ENCODE measurements around the gene PTPRE.

DNA sequence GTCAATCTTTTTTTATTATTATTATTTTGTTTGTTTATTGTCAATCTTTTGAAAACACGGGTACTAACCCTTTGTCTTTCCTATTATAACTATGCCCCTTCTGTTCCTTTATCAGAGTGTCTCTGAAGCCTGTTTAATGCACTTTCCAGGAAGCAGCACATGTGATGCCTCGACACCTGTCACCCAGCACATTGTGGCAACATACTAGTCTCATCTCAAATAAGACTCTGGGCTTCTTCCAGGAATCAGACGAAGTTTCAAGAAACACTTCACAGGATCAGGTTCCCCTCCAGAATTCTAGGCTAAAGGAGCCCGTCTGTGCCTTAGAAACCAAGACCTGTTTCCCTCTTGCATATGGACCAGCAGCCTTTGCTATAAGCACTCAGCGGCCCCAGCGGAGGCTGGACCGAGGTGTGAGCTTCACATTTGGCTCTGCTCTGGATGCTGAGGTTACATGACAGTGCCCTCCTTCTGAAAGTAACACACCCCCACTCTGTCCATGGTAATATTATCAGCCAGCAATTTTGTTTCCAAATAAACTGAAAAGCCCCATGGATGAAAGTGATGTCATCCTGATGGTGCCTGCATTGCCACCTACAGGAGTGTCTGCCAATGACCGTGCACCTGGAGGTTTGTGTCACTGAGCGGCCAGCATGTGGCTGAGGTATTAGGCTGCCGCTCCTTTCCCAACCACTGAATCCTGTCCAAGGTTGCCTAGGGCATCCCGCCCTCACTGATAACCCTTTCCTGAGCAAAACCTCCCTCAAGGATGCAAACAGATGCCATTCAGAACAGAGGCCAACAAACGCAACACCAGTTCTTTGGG, 181.2 kb downstream of the PTPRE start:
- no peak for TF ChIP-seq POLR2A (IDR thresholded peaks at IDR 0.05; ENCODE audit: low read length)
- TF ChIP-seq GATA1 (IDR thresholded peaks at IDR 0.05; ENCODE audit: low read depth, low read length): no peak

Data from erythroblast (primary cell).